ENCODE results near the gene DISP3.

DNA sequence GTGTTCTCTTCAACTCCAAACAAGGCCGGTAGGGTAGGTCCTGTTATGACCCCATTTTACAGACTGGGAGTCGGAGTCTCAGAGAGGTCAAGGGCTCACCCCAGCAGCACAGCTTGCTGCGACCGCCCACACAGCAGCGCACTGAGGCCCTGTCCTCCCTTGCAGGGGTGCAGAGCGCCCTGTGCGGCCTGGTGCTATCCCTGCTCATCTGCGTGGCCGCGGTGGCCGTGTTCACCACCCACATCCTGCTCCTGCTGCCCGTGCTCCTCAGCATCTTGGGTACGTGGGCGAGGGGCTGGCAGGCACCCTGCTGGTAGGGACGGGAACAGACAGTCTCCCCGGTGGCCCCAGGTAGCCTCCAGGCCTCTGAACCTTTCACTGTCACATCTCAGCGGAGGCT, 55.9 kb downstream of the DISP3 start:
- TF ChIP-seq, protein P1, sequence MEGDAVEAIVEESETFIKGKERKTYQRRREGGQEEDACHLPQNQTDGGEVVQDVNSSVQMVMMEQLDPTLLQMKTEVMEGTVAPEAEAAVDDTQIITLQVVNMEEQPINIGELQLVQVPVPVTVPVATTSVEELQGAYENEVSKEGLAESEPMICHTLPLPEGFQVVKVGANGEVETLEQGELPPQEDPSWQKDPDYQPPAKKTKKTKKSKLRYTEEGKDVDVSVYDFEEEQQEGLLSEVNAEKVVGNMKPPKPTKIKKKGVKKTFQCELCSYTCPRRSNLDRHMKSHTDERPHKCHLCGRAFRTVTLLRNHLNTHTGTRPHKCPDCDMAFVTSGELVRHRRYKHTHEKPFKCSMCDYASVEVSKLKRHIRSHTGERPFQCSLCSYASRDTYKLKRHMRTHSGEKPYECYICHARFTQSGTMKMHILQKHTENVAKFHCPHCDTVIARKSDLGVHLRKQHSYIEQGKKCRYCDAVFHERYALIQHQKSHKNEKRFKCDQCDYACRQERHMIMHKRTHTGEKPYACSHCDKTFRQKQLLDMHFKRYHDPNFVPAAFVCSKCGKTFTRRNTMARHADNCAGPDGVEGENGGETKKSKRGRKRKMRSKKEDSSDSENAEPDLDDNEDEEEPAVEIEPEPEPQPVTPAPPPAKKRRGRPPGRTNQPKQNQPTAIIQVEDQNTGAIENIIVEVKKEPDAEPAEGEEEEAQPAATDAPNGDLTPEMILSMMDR (IDR thresholded peaks at IDR 0.05): no peak
- no peak for TF ChIP-seq POLR2A (IDR thresholded peaks at IDR 0.05)
